Stomach (tissue), 9 donors: ENCODE results near the gene NFKB2. TPM values are rescaled to one million over a fixed set of nuclear protein-coding genes. Genes with fewer than 3 reads are reported as not detected.

ENCODE experiments used
- DNase-seq, 2 donors: peaks; one replicate each; pipeline versions ENCODE4 v3.0.0 to v3.0.0-alpha.2; 2013 to 2019
- H3K27ac ChIP-seq, 5 donors: fragments of 200-600 bp in 4 of 5; sonication (generic) in 4 of 5; one replicate each; pipeline ENCODE4 v1.5.1; 2013 to 2019; ENCODE audit warnings: mild to moderate bottlenecking in 1 of 5, moderate library complexity in 1 of 5
- H3K27me3 ChIP-seq, 3 donors: fragments of 200-600 bp; sonication (generic); one replicate each; pipeline ENCODE4 v1.5.1; 2017 to 2019; ENCODE audit warnings: mixed run types in 1 of 3
- H3K36me3 ChIP-seq, 4 donors: fragments of 200-600 bp; sonication (generic); 1 replicate in 3 of 4; 2 replicates in 1 of 4; pipeline ENCODE4 v1.5.1; 2016 to 2019
- H3K4me1 ChIP-seq, 4 donors: fragments of 200-600 bp; sonication (generic); one replicate each; pipeline ENCODE4 v1.5.1; 2016 to 2019
- H3K4me3 ChIP-seq, 4 donors: fragments of 200-600 bp; sonication (generic) in 3 of 4; one replicate each; pipeline ENCODE4 v1.5.1; 2016 to 2019; ENCODE audit warnings: mild to moderate bottlenecking in 1 of 4
- H3K9me3 ChIP-seq, 4 donors: fragments of 200-600 bp; sonication (generic); one replicate each; pipeline ENCODE4 v1.5.1; 2016 to 2019
- EP300 ChIP-seq: sonication (generic); formaldehyde crosslinking; IDR thresholded peaks from one replicate; pipeline ENCODE4 v1.6.1; 2017; ENCODE audit warnings: antibody characterized with exemption
- POLR2A ChIP-seq, 4 donors: fragments of 450-650 bp; IDR thresholded peaks; one replicate each; pipeline ENCODE4 v1.6.1; 2016; ENCODE audit warnings: antibody characterized with exemption in 4 of 4, control low read depth in 2 of 4, mild to moderate bottlenecking in 1 of 4, moderate library complexity in 1 of 4
- POLR2AphosphoS5 ChIP-seq, 3 donors: sonication (generic); formaldehyde crosslinking; IDR thresholded peaks; one replicate each; pipeline ENCODE4 v1.6.1; 2016; ENCODE audit warnings: antibody characterized with exemption in 3 of 3
- WGBS, 5 donors: extraction: QIAGEN DNeasy Blood & Tissue Kit in 3 of 5; methylation state at CpG; one replicate each; pipeline versions ENCODE4 v1.1.5 to v1.1.7; 2013 to 2018; 5-methylcytosine and 5-hydroxymethylcytosine counted together
- intact Hi-C: fragments of 100-400 bp; cut with DNase I; formaldehyde crosslinking; loops from one replicate; pipeline ENCODE4 v1.15.1; 2023; ENCODE audit warnings: low total_unique reads
- polyA plus RNA-seq, 3 donors: library from polyadenylated mRNA; stranded (reverse); fragments of 200-250 nt; gene quantifications; one replicate each; pipeline ENCODE4 v1.2.3, GENCODE V29; 2013
- total RNA-seq, 5 donors: library from RNA; depleted of rRNA; stranded (reverse); fragments of >200 nt; gene quantifications; one replicate each; pipeline versions ENCODE4 v1.1.0 to v1.2.3, GENCODE V29; 2014 to 2016
- TF ChIP-seq, protein P1 (sequence below), 7 experiments: fragments of 450-650 bp in 4 of 7; fragments of 200-600 bp in 3 of 7; sonication (generic) in 3 of 7; IDR thresholded peaks; one replicate each; pipeline ENCODE4 v1.5.1; 2016 to 2019; ENCODE audit warnings: antibody characterized with exemption in 7 of 7, control low read depth in 2 of 7, mild to moderate bottlenecking in 1 of 7
- donor health status: healthy with polysubstance abuse.
- donor health status: Bipolar disorder and iron deficiency.
- donor health status: healthy.

Gene NFKB2
- total and polyA plus RNA-seq, 8 donors: 9.7 to 84.0 (median 25.1) TPM

DNA sequence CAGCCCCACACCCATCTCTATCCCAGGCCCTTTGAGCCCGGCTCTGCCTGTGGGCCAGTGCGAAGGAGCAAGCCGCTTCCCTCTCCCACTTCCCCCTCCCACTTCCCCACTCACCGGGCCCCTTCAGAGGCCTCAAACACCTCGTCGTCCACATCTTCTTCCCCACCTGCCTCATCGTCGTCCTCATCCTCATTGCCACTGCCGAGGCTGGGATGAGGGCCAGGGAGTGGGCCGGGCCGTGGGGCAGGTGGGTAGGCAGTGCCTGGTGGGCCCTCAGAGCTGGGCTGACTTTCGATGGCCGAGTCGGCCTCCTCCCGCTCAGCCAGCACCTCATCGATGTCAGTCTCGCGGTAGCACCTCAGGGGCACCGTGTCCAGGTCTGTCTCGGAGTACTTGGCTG is 19.2 kb downstream of the NFKB2 start:
- 40 to 50% (median 45%) methylated on average over 20 of the region's 20 CpGs for WGBS, 5 donors
- no peak for TF ChIP-seq POLR2AphosphoS5 (IDR thresholded peaks at IDR 0.05)
- TF ChIP-seq, protein P1, sequence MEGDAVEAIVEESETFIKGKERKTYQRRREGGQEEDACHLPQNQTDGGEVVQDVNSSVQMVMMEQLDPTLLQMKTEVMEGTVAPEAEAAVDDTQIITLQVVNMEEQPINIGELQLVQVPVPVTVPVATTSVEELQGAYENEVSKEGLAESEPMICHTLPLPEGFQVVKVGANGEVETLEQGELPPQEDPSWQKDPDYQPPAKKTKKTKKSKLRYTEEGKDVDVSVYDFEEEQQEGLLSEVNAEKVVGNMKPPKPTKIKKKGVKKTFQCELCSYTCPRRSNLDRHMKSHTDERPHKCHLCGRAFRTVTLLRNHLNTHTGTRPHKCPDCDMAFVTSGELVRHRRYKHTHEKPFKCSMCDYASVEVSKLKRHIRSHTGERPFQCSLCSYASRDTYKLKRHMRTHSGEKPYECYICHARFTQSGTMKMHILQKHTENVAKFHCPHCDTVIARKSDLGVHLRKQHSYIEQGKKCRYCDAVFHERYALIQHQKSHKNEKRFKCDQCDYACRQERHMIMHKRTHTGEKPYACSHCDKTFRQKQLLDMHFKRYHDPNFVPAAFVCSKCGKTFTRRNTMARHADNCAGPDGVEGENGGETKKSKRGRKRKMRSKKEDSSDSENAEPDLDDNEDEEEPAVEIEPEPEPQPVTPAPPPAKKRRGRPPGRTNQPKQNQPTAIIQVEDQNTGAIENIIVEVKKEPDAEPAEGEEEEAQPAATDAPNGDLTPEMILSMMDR (IDR thresholded peaks at IDR 0.05): no peak
- TF ChIP-seq EP300: no peak
- no peak for TF ChIP-seq POLR2A (IDR thresholded peaks at IDR 0.05)
- Histone ChIP-seq H3K27ac (no peak overlapping the region), H3K9me3 (no peaks in the 10 kb centered on the region), H3K27me3 (peaks cover 23 to 99% (median 89%) of the 10 kb centered on the region in 3 donors), H3K36me3 (no peaks in the 10 kb centered on the region), H3K4me3 (no peak overlapping the region), H3K4me1 (peaks cover 19 to 30% (median 25%) of the 10 kb centered on the region in 4 donors)
- intact Hi-C loops: no loop called here
- DNase-seq: no peak

- Histone ChIP-seq H3K4me1 (peaks cover 18 to 22% (median 21%) of the 10 kb centered on the region in 4 donors), H3K36me3 (no peaks in the 10 kb centered on the region), H3K27me3 (peaks cover 14 to 84% (median 74%) of the 10 kb centered on the region in 3 donors), H3K27ac (no peak overlapping the region), H3K4me3 (no peak overlapping the region), H3K9me3 (no peaks in the 10 kb centered on the region)
- 69 to 80% (median 73%) methylated on average over 2 to 9 of the region's 9 CpGs for WGBS, 5 donors
- peak in 1 of 2 donors; percentile 8 for DNase-seq
- intact Hi-C loops: no loop called here
- TF ChIP-seq, protein P1 (IDR thresholded peaks at IDR 0.05): no peak
- TF ChIP-seq EP300 (no peak), POLR2AphosphoS5 (IDR thresholded peaks at IDR 0.05) (no peak), POLR2A (IDR thresholded peaks at IDR 0.05) (no peak)
These were observed 20.8 kb downstream of the NFKB2 start for GRCh38 chr10:102416283-102416682.

GRCh38 chr10:102416695-102417094 is 21.2 kb downstream of the NFKB2 start:
- Histone ChIP-seq H3K4me3 (no peak overlapping the region), H3K27ac (no peak overlapping the region), H3K4me1 (peaks cover 18 to 26% (median 24%) of the 10 kb centered on the region in 4 donors), H3K36me3 (no peaks in the 10 kb centered on the region), H3K9me3 (no peaks in the 10 kb centered on the region), H3K27me3 (peaks cover 13 to 80% (median 69%) of the 10 kb centered on the region in 3 donors)
- WGBS, 5 donors: 81 to 88% (median 87%) methylated on average over 11 to 20 of the region's 20 CpGs
- TF ChIP-seq EP300 (no peak), POLR2AphosphoS5 (IDR thresholded peaks at IDR 0.05) (no peak), POLR2A (IDR thresholded peaks at IDR 0.05) (no peak)
- TF ChIP-seq, protein P1 (IDR thresholded peaks at IDR 0.05): no peak
- DNase-seq: no peak
- intact Hi-C loops: no loop called here

- H3K27ac ChIP-seq: peak within 1 kb of the TSS in 4 of 5 donors; percentile 93 to 98 (median 94)
- peak in 1 of 2 donors; percentile 49 for DNase-seq
- H3K9me3 ChIP-seq: no peaks in the 10 kb centered on the region
- intact Hi-C loops: no loop called here
- peaks cover 0 to 8% (median 7%) of the 10 kb centered on the region in 4 donors for H3K36me3 ChIP-seq
- WGBS, 5 donors: 4 to 7% (median 5%) methylated on average over 19 to 45 of the region's 45 CpGs
- peaks cover 9 to 59% (median 49%) of the 10 kb centered on the region in 3 donors for H3K27me3 ChIP-seq
- H3K4me3 ChIP-seq: peak within 1 kb of the TSS; percentile 79 to 96 (median 91)
- H3K4me1 ChIP-seq: peaks cover 32 to 45% (median 45%) of the 10 kb centered on the region in 4 donors
- no peak for TF ChIP-seq POLR2A (IDR thresholded peaks at IDR 0.05)
- TF ChIP-seq POLR2AphosphoS5 (IDR thresholded peaks at IDR 0.05): no peak
- TF ChIP-seq, protein P1 (IDR thresholded peaks at IDR 0.05): no peak
- TF ChIP-seq EP300: no peak
These were observed 23.2 kb downstream of the NFKB2 start, which contains the start of gene PSD for GRCh38 chr10:102418622-102419268. Gene PSD, minus strand, starts transcription at chr10:102418785. Its CDS starts 1,747 bp downstream, at chr10:102417038.
